ENCODE results near the gene ALAS1. TPM values are rescaled to one million over a fixed set of nuclear protein-coding genes. Genes with fewer than 3 reads are reported as not detected.

Gene ALAS1
- total RNA-seq, 1 experiment from 2014 or later, result 53.1 TPM

DNA sequence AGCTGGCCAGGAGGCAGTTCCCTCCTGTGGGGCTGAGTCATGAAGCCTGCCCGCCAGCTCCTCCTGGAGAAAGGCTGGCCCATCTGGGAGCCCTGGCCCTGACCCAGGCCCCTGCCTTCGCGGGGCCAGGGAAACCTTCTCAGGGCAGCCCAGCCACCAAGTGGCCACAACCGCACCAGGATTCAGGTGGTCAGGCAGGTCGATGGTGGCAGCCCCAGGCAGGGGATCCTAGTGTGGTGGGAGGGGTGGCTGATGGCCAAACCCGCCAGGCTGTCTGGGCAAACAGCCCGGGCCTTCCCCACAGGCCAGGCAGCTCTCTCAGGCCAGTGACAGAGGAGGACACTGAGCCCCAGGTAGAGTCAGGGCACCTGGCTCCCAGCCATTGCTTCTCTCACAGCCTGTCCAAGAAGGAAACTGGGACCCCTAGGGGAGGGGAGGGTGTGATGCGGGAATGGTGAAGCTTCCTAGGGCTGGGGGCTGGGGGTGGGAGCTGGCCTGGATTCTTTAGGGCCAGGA, 39.8 kb downstream of the ALAS1 start:
- DNase-seq, result no peak
- H3K27me3 Mint-ChIP-seq (ENCODE audit: insufficient read depth, unreplicated experiment), result no peaks in the 10 kb centered on the region
- peaks cover 17% of the 10 kb centered on the region; the same call in 1 of the 2 replicates for H3K4me1 ChIP-seq
- H3K27me3 ChIP-seq (replicated peaks; ENCODE audit: control insufficient read depth, insufficient read depth, low read length), result no peaks in the 10 kb centered on the region
- peaks cover 8% of the 10 kb centered on the region for H3K4me1 Mint-ChIP-seq (ENCODE audit: low read depth, unreplicated experiment)
- peaks cover 8% of the 10 kb centered on the region for H3K36me3 Mint-ChIP-seq (ENCODE audit: insufficient read depth, unreplicated experiment)
- POLR2A ChIA-PET, result no interaction called here
- intact Hi-C loops (cut with micrococcal nuclease; ENCODE audit: unreplicated experiment), result loop anchor here (2.0 kb wide), 2 partner anchors 51 to 101 kb away; no protein-coding TSS in a partner anchor
- H3K36me3 ChIP-seq (ENCODE audit: control insufficient read depth, insufficient read depth, low read length), result no peaks in the 10 kb centered on the region; the same call in 1 of the 2 replicates
- TF ChIP-seq, protein P1, sequence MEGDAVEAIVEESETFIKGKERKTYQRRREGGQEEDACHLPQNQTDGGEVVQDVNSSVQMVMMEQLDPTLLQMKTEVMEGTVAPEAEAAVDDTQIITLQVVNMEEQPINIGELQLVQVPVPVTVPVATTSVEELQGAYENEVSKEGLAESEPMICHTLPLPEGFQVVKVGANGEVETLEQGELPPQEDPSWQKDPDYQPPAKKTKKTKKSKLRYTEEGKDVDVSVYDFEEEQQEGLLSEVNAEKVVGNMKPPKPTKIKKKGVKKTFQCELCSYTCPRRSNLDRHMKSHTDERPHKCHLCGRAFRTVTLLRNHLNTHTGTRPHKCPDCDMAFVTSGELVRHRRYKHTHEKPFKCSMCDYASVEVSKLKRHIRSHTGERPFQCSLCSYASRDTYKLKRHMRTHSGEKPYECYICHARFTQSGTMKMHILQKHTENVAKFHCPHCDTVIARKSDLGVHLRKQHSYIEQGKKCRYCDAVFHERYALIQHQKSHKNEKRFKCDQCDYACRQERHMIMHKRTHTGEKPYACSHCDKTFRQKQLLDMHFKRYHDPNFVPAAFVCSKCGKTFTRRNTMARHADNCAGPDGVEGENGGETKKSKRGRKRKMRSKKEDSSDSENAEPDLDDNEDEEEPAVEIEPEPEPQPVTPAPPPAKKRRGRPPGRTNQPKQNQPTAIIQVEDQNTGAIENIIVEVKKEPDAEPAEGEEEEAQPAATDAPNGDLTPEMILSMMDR (IDR thresholded peaks at IDR 0.05; ENCODE audit: insufficient read depth in 1 of 2, low read depth in 1 of 2, low read length in 1 of 2, severe bottlenecking in 1 of 2, unreplicated experiment in 1 of 2), result peak in 1 of 2 experiments; percentile 10
- BruUV-seq (replicated peaks), result no TSS peak
- H3K4me3 Mint-ChIP-seq (ENCODE audit: unreplicated experiment), result peak overlapping the region; percentile 83
- H3K4me3 ChIP-seq (ENCODE audit: low read depth, low read length), result no peak overlapping the region
- H3K9me3 ChIP-seq, result no peaks in the 10 kb centered on the region
- H3K9me3 Mint-ChIP-seq (ENCODE audit: unreplicated experiment), result no peaks in the 10 kb centered on the region
- CTCF ChIA-PET, result interaction anchor here (0.9 to 1.3 kb wide), 2 partner anchors 8 to 100 kb away, joined by 3 read pairs; partner anchors contain the start of gene PPM1M
- H3K27ac Mint-ChIP-seq (ENCODE audit: unreplicated experiment), result no peak overlapping the region

DNA sequence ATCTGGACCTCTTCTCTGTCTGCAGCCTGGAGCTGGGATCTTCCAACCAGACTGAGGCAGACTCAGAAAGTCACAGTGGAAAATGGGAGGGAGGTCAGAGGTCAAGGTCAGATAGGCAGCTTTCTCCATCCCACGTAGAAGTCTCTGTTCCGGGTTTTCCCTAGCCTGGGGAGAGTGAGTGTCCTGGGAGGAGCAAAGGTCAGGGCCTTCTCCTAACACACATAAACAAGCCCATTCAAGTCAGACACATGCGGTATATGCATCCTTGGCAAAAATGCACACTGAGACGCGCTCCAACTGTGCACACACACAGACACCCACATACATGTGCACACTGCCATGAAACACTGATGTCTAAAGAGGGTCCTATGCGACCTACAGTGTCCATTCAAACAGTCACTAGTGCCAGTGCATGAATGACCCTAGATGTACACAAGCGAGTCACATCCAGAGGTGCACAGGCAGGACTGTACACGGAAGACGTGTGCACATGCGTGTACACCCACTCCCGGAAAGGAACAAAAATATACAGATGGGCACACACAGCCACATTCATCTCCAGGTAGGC, 40.3 kb downstream of the ALAS1 start:
- peaks cover 8% of the 10 kb centered on the region for H3K4me1 Mint-ChIP-seq (ENCODE audit: low read depth, unreplicated experiment)
- H3K9me3 Mint-ChIP-seq (ENCODE audit: unreplicated experiment), result no peaks in the 10 kb centered on the region
- H3K27ac Mint-ChIP-seq (ENCODE audit: unreplicated experiment), result no peak overlapping the region
- peak overlapping the region; percentile 100 for H3K4me3 ChIP-seq (ENCODE audit: low read depth, low read length)
- intact Hi-C loops (cut with micrococcal nuclease; ENCODE audit: unreplicated experiment), result loop anchor here (2.0 kb wide), 2 partner anchors 51 to 101 kb away; no protein-coding TSS in a partner anchor
- no peaks in the 10 kb centered on the region for H3K27me3 ChIP-seq (replicated peaks; ENCODE audit: control insufficient read depth, insufficient read depth, low read length)
- H3K27me3 Mint-ChIP-seq (ENCODE audit: insufficient read depth, unreplicated experiment), result no peaks in the 10 kb centered on the region
- H3K36me3 ChIP-seq (ENCODE audit: control insufficient read depth, insufficient read depth, low read length), result no peaks in the 10 kb centered on the region; the same call in 1 of the 2 replicates
- no peaks in the 10 kb centered on the region for H3K9me3 ChIP-seq
- no peak for DNase-seq
- TF ChIP-seq, protein P1 (IDR thresholded peaks at IDR 0.05; ENCODE audit: insufficient read depth in 1 of 2, low read depth in 1 of 2, low read length in 1 of 2, severe bottlenecking in 1 of 2, unreplicated experiment in 1 of 2), result no peak
- H3K36me3 Mint-ChIP-seq (ENCODE audit: insufficient read depth, unreplicated experiment), result peaks cover 4% of the 10 kb centered on the region
- H3K4me3 Mint-ChIP-seq (ENCODE audit: unreplicated experiment), result peak overlapping the region; percentile 83
- POLR2A ChIA-PET, result interaction anchor here (0.6 to 1.0 kb wide), 2 partner anchors 41 to 147 kb away, joined by 4 to 5 read pairs; partner anchors contain the start of gene WDR82
- peaks cover 17% of the 10 kb centered on the region; the same call in 1 of the 2 replicates for H3K4me1 ChIP-seq
- TSS peak; percentile 74 for BruUV-seq (replicated peaks)
- CTCF ChIA-PET, result interaction anchor here (0.6 to 1.3 kb wide), 7 partner anchors 8 to 147 kb away, joined by 3 to 4 read pairs (median 3); partner anchors contain the start of genes PPM1M and WDR82

All from Caco-2 (cell line).